HepG2 (cell line): ENCODE results near the gene YEATS4. TPM values are rescaled to one million over a fixed set of nuclear protein-coding genes. Genes with fewer than 3 reads are reported as not detected.

ENCODE experiments used
- CEBPZ ChIP-seq: IDR thresholded peaks from 2 replicates; pipeline ENCODE4 v1.6.1; 2012; ENCODE audit warnings: low read length, improper control_type of control experiment
- EHMT2 ChIP-seq: fragments of 200-600 bp; sonication (generic); IDR thresholded peaks from 2 replicates; pipeline ENCODE4 v1.7.0; 2017; ENCODE audit warnings: antibody characterized with exemption, low read depth, low read length, borderline replicate concordance
- ZNF407 ChIP-seq: sonication (generic); formaldehyde crosslinking; IDR thresholded peaks from one replicate; pipeline ENCODE4 v1.5.1; 2020; ENCODE audit warnings: mild to moderate bottlenecking, missing genetic modification reagents; ENCODE audit errors: not compliant biosample characterization
- ZSCAN25 ChIP-seq: sonication (generic); formaldehyde crosslinking; IDR thresholded peaks from 2 replicates; pipeline ENCODE4 v1.8.0; 2022; ENCODE audit warnings: mild to moderate bottlenecking, missing genetic modification reagents
- ZSCAN30 ChIP-seq: sonication (generic); formaldehyde crosslinking; IDR thresholded peaks from 2 replicates; pipeline ENCODE4 v1.5.0; 2020; ENCODE audit warnings: mild to moderate bottlenecking, missing genetic modification reagents
- polyA plus RNA-seq, 8 experiments: library from polyadenylated mRNA; depleted of rRNA in 3 of 8; stranded (reverse) in 7 of 8; unstranded in 1 of 8; fragments of >200 nt; fragmentation: Illumina TruSeq in 4 of 8; extraction: Trizol in 4 of 8; gene quantifications; 2 replicates each; pipeline versions ENCODE4 v1.2.1 to v1.2.3, GENCODE V29; 2011 to 2016; ENCODE audit warnings: low read depth in 4 of 8, missing spikeins in 1 of 8, mixed read lengths in 1 of 8; ENCODE audit not compliant: insufficient read depth in 1 of 8
- total RNA-seq, 5 experiments: library from RNA; depleted of rRNA; stranded (reverse); fragments of >200 nt; fragmentation: Illumina TruSeq; extraction: Trizol; gene quantifications; 2 replicates each; pipeline ENCODE4 v1.2.3, GENCODE V29; 2016; ENCODE audit warnings: low read depth in 1 of 5
- TF ChIP-seq, protein P1 (sequence below): sonication (generic); formaldehyde crosslinking; IDR thresholded peaks from 2 replicates; pipeline ENCODE4 v1.8.0; 2023; ENCODE audit warnings: mild to moderate bottlenecking, missing genetic modification reagents

The YEATS4 gene
- total and polyA plus RNA-seq, 2 of the 13 experiments (the other 11 are each of a cell fraction or from before 2014, with no cell fraction given), result 16.8 to 45.0 TPM

GRCh38 chr12:69385038-69385437, 25.5 kb downstream of the YEATS4 start (continued):
- TF ChIP-seq ZNF407 (CRISPR knock-in tag) (no peak), CEBPZ (no peak), ZSCAN30 (CRISPR knock-in tag) (no peak), ZSCAN25 (no peak), EHMT2 (no peak)
- TF ChIP-seq, protein P1, sequence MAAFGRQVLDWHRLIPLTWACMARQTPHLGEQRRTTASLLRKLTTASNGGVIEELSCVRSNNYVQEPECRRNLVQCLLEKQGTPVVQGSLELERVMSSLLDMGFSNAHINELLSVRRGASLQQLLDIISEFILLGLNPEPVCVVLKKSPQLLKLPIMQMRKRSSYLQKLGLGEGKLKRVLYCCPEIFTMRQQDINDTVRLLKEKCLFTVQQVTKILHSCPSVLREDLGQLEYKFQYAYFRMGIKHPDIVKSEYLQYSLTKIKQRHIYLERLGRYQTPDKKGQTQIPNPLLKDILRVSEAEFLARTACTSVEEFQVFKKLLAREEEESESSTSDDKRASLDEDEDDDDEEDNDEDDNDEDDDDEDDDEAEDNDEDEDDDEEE (CRISPR knock-in tag), result no peak
